Measurements from ENCODE around the gene C1orf210. TPM values are rescaled to one million over a fixed set of nuclear protein-coding genes. Genes with fewer than 3 reads are reported as not detected.

The C1orf210 gene
- polyA plus RNA-seq, 4 donors, result 0.72 to 27.8 (median 21.6) TPM

DNA sequence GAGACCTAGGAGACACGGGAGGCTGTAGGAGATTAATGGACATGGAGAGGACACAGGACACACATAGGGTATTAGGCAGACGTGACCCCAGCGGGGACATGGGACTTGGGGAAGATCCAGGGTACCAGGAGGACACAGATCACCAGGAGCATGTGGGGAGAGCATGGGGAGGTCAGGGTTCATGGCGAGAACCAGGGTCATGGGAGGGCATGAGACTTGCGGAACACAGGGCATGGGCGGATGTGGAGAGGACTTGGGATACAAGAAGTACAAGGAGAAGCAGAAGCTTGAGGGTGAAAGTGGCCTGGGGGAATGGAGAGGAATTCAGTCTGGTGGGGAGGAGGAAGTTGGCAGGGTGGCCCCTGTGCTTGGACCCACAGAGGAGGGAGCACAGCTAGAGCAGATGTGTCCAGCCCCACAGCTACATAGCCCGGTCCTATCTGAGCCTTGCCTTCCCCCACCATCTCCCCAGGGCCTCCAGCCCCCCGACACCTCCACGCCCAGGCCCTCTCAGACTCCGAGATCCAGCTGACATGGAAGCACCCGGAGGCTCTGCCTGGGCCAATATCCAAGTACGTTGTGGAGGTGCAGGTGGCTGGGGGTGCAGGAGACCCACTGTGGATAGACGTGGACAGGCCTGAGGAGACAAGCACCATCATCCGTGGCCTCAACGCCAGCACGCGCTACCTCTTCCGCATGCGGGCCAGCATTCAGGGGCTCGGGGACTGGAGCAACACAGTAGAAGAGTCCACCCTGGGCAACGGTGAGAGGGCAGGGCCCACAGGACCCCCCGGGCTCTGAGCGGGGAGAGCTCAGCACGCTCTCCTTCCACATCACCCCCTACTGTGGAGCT is 27.5 kb upstream of the C1orf210 start:
- no peak for DNase-seq (ENCODE audit: low read depth in 4 of 4, low spot score in 3 of 4)

DNA sequence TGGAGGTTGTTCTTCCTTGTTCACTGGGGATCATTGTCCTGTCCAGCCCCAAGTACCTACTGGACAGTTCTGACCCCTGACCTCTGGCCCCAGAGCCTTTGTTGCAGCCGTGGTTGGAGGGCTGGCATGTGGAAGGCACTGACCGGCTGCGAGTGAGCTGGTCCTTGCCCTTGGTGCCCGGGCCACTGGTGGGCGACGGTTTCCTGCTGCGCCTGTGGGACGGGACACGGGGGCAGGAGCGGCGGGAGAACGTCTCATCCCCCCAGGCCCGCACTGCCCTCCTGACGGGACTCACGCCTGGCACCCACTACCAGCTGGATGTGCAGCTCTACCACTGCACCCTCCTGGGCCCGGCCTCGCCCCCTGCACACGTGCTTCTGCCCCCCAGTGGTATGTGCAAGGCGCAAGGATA is 26.8 kb upstream of the C1orf210 start:
- no peak for DNase-seq (ENCODE audit: low read depth in 4 of 4, low spot score in 3 of 4)

DNA sequence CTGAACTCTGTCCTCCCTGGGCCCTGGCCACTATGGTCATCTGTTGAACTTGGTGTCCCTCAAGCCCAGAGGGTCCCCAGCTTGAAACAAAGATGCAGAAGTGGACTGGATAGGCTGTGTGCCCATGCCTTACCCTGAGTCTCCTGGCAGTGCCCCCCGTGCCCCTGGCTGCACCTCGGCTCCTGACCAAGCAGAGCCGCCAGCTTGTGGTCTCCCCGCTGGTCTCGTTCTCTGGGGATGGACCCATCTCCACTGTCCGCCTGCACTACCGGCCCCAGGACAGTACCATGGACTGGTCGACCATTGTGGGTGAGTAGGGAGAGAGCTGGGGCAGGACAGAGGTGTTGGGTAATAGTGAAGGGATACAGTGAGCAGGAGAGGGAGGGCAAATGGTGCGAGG is 26.1 kb upstream of the C1orf210 start:
- DNase-seq (ENCODE audit: low read depth in 4 of 4, low spot score in 3 of 4), result no peak

DNA sequence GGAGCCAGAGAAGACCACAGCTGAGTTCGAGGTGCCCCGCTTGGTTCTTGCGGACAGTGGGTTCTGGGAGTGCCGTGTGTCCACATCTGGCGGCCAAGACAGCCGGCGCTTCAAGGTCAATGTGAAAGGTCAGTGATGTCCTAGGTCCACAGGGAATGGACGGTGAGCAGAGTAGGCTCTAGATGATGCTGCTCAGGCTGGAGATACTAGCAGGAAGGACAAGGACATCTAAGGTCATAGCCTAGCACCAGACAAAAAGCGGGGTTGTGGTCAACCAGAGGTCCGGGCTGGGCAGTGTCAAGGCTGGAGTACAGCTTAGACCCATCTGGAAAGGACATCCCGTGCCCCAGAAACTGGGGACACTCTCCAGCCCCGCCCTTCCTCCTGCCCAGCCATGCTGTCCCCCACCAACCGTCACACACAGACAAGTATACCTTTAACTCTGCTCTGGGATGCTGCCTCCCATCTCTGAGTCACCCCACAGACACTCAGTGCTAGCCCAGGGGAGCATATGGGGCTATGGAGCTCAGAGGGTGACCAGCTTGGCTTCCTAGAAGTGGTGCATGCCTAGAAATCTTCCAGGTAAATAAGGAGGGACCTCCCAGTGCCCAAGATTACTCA is 24.1 kb upstream of the C1orf210 start:
- no peak for DNase-seq (ENCODE audit: low read depth in 4 of 4, low spot score in 3 of 4)

DNA sequence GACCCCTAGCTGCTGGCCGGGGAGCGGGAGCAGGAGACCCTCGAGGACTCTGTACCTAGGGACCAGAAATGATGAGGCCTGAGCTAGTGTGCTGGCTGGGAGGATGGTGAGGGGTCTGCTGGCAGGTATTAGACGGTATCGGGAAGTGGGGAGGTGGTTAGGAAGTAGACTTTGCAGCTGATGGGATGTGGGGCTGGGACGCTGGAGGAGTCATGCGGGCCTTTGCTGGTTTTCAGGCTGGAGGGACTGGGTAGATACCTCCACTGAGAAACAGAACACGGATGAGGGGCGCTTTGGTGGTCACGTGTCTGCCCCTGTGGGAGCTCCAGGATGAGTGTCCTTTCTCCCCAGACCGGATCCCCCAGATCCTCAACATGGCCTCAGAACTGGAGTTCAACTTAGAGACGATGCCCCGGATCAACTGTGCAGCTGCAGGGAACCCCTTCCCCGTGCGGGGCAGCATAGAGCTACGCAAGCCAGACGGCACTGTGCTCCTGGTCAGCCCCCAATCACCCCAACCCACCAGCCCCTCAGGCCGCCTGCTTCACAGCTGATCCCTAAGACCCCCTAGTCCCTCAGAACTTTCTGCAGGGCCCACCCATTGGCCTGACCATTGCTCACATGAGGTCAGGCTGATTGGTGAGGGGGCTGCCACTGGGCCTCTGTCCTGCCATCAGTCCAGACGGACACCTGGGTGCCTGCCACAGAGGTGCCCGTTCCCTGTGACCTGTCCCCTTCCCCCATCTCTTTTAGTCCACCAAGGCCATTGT is 23.4 kb upstream of the C1orf210 start:
- no peak for DNase-seq (ENCODE audit: low read depth in 4 of 4, low spot score in 3 of 4)

DNA sequence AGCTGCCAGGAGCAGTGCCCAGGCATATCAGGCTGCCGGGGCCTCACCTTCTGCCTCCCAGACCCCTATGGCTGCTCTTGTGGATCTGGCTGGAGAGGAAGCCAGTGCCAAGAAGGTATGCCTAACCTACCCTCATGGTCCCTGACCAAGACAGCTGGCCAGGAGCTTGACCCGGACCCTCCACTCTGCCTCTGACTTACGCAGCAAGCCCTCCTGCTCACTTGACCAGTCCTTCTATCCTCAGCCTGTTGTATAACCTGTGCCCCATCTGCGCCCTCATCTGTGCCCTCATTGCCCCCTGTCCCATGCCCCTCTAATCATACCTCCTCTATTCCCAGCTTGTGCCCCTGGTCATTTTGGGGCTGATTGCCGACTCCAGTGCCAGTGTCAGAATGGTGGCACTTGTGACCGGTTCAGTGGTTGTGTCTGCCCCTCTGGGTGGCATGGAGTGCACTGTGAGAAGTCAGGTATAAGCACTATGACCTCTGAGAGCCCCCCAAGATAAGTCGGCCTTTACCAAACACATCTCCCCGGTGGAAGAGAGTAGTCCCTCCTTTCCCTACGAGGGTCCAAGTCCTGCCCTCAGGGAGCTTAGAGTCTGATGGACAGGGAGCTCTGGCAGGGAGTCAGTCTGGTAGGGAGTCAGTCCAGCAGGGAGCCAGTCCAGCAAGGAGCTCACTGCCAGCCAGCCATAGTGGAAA is 22.2 kb upstream of the C1orf210 start:
- DNase-seq (ENCODE audit: low read depth in 4 of 4, low spot score in 3 of 4), result no peak

DNA sequence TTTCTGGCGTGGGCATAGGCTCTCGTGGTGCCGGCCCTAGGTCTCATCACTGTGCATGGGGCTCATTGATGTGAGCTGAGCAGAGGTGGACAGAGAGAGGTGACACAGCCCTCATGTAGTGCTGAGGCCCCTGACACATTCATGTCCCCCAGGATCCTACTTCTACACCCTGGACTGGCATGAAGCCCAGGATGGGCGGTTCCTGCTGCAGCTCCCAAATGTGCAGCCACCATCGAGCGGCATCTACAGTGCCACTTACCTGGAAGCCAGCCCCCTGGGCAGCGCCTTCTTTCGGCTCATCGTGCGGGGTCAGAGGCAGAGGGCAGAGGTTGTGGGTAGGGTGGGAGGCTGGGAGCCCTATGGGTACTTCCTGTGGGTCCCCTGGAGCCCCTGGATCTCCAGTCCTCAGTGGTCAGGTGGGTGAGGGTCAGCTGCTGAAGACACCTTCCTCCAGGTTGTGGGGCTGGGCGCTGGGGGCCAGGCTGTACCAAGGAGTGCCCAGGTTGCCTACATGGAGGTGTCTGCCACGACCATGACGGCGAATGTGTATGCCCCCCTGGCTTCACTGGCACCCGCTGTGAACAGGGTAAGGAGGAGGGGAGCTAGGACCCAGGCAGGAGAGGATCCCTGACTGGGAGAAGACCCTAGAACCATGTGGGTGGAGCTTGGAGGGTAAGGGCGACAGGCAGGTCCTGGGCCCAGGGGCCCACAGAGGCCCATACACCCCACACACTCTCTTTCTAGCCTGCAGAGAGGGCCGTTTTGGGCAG is 21.5 kb upstream of the C1orf210 start:
- no peak for DNase-seq (ENCODE audit: low read depth in 4 of 4, low spot score in 3 of 4)

DNA sequence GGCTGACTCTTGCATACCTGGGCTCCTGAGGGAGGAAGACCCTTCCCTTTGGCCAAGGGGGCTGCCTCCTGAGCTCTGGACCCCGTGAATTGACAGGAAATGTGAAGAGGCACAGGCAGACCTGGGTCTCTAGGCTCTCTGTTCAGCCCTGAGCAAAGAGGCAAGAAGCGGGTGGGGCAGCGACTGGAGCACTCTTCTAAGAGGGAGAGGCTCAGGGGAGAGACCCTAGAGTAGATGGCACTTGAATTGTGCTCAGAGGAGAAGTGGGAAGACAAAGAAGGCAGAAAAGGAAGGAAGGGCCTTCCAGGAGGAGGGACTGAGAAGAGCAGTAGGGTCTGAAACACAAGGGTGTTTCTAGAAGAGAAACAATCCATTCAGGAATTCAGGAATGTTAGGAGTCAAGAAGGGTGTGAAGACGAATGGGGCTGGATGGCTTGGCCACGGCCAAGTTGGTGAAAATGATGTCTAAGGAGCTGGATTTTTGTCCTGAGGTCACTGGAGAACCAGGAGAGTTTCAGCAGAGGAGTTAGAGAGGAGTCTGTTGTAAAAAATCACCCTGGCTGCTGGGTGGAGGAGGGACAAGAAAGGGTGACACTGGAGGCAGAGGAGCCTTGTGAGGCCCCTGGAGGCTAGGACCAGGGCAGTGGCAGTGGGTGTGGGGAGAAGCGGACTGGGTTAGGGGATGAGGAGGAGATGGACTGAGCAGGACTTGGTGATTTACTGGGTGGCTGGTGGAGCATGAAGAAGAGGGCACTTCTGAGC is 20.7 kb upstream of the C1orf210 start:
- no peak for DNase-seq (ENCODE audit: low read depth in 4 of 4, low spot score in 3 of 4)

DNA sequence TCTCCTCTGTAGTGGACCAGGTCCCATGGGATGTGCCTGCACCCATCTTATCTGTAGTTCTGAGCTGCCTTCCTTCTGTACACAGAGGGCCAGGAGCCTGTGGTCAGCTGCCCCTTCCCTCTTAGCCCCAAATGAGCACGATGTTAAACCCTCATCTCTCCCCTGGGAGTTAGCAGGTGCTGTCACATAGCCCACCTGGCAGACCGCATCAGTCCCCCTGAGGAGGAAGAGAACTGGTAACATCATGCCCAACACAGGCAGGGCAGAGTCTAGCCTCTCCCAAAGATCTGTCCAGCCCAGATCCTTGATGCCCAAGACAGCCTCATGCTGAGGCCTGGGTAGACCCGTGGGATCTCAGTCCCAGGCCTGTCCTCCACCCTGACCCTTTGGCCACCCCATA is 20.1 kb upstream of the C1orf210 start:
- DNase-seq (ENCODE audit: low read depth in 4 of 4, low spot score in 3 of 4), result no peak

DNA sequence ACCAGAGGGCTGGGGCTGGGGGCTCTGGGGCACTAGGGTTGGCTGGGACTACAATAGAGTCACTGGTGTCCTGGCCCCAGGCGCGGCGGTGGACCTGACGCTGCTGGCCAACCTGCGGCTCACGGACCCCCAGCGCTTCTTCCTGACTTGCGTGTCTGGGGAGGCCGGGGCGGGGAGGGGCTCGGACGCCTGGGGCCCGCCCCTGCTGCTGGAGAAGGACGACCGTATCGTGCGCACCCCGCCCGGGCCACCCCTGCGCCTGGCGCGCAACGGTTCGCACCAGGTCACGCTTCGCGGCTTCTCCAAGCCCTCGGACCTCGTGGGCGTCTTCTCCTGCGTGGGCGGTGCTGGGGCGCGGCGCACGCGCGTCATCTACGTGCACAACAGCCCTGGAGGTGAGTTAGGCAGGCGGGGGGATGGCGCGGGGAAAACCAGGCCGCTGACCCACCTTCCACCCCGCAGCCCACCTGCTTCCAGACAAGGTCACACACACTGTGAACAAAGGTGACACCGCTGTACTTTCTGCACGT is 19.5 kb upstream of the C1orf210 start:
- no peak for DNase-seq (ENCODE audit: low read depth in 4 of 4, low spot score in 3 of 4)

DNA sequence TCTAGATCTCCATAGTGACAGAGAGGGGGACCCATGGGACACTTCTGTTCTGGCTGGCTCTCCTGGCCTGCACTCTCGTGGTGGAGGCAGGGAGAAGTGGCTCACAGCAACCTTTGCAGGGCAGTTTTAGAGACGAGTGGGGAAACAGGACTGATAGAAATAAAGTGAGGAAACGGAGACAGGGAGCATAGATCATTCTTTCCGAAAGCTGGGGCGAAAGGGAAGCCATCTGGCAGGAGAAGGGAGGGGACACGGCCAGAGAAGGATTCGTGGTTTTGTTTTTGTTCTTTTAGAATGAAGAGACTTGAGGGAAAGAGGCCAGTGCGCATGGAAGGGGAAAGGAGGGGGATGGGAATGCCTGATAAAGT is 18.9 kb upstream of the C1orf210 start:
- no peak for DNase-seq (ENCODE audit: low read depth in 4 of 4, low spot score in 3 of 4)

DNA sequence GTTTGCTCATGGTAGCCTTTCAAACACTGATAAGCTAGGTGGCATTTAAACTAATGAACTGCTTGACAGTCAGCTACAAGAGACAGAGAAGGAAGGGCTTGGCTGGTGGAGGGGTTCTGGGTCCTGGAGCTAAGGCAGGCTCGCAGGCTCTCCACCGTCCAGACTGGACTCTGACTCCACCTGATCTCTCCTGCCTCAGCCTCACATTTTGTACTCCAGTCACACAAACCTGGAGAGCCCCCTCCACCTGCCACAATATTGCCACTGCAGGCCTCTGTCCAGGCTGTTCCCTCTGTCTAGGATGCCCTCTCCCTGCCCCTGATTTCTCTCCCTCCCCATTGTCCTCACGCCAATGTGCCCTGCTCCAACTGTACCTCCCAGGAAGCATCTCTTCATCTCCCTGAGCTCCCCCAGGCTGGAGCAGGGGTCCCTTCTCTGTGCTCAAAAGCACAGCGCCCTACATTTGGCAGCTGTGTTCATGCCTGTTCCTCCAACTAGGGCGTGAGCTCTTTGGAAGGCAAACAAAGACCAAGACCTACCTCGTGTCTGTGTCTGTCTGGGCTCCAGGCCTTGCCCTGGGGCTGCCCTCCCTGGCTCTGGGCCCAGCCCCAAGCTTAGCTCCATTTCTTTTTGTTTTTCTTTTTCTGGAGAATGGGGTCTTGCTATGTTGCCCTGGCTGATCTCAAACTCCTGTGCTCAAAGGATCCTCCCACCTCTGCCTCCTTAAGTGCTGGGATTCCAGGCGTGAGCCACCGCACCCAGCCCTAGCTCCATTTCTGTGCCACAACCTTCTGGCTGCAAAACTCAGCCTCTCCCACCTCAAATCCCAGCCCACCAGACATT is 18.3 kb upstream of the C1orf210 start:
- no peak for DNase-seq (ENCODE audit: low read depth in 4 of 4, low spot score in 3 of 4)

DNA sequence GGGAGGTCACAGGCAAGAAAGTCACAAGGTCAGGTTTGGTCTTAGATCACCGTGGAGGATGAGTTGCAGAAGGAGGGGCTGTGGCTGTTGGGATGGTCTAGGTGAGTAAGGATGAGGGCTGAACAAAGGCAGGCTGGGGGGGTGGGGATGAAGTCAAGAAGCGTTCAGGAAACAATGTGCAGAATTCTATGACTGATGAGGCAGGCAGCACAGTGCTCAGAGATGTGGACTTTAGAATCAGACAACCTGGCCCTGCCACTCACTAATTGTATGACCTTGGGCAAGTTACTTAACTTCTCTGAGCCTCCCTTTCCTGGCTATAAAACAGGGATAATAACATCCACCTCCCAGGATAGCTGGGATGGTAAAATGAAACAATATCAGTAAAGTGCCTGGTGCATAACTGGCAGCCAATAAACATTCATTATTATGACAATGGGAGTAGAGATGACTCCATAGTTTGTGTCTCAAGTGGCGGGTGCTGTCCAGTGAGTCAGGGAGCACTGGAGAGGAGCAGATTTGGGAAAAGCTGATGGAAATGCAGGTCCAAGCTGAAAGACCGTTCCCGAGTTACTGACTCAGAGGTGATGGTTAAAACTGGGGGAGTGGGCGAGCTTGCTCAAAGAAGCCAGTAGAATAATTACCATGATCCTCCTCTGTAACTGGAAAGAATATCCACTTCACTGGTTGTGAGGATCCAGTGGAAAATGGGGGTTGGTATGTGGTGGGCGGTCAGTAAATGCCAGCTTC is 17.5 kb upstream of the C1orf210 start:
- DNase-seq (ENCODE audit: low read depth in 4 of 4, low spot score in 3 of 4), result no peak

DNA sequence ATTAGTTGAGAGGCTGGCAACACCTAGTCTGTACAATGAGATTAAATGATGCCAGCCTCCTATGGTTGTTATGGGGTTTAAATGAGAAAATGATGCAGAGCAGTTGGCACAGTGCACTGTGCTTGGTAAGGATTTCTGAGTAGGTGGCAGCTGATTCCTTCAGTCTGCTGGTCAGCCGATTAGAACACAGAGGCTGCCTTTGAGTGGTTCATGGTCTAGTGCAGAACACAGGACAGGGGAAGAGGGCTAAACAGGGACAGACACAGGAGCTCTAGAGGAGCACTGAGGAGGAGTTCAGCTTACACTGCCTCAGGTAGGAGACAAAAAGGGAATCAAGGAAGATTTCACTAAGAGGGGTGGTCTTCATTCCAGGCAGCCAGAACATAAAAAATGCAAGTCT is 16.8 kb upstream of the C1orf210 start:
- no peak for DNase-seq (ENCODE audit: low read depth in 4 of 4, low spot score in 3 of 4)

DNA sequence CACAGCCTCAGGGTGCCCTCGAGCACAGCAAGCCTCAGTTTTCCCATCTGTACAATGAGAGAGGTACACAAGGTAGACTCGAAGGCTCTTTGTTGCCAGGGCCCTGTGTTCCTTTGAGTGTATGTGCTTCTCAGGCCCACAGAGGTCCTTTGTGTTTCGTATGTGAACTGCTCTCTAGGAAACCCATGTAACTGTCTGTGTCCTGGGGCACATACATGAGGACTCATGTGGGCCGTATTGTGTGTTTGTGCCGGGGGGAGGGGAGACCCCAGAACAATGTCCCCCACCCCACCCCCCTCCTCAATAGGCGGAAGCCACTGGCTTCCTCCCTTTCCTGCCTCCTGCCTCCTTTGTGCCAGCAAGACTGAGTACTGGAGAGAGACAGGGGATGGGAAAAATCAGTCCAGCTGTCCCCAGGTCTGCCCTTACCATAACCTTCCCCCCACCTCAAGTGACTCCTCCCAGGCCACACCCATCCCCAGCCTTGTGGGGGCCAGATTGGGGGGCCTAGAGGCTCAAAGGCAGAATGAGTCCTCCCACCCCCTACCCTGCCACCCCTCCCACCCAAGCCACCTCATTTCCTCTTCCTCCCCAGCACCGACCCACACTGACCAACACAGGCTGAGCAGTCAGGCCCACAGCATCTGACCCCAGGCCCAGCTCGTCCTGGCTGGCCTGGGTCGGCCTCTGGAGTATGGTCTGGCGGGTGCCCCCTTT is 15.2 kb upstream of the C1orf210 start, which contains the start of gene TIE1:
TSS of gene TIE1 (plus strand) at position 605 of the 717 bp plus-strand sequence. CDS start at position 695, 90 bp downstream.
- no peak for DNase-seq (ENCODE audit: low read depth in 4 of 4, low spot score in 3 of 4)

DNA sequence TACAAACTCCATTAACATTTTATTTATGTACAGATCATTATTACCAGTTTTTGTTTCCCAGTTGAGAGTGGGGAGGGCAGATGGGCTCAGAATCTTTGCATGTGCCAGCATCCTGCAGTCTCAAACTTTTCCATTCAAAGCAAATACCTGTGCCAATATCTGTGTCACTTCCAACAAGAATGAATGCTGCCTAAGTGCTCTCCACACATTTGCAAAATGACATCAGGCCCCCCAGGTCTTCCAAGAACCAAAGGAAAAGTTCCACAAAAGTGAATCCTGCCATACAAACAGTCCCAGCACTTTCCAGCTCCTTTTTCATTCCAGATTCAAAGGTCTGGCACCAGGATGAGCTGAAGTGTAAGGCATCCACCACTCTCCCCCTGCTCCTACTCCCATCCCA is 13.7 kb upstream of the C1orf210 start:
- DNase-seq (ENCODE audit: low read depth in 4 of 4, low spot score in 3 of 4), result no peak

DNA sequence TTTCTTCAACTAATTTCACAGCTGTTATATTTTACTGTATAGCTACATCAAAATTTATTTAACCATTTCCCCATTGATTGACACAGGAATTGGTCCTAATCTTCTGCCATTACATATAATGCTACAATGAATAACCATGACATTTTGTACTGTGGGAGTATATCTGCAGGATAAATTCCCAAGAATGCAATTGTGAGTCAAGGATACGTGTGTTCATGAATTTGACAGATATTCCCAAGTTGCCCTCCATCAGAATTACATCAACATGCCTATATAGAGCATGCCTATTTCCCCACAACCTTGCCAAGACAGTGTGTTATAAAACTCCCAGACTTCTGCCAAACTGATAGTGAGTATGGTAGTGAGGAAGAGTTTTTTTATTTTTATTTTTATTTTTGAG is 12.7 kb upstream of the C1orf210 start:
- no peak for DNase-seq (ENCODE audit: low read depth in 4 of 4, low spot score in 3 of 4)

Measured in left renal pelvis (tissue), 4 donors.